ENCODE measurements around the gene NAALADL2. TPM values are rescaled to one million over a fixed set of nuclear protein-coding genes. Genes with fewer than 3 reads are reported as not detected.

The NAALADL2 gene
- total and polyA plus RNA-seq, 2 donors (not counting 3 experiments of a cell fraction or from before 2014, with no cell fraction given) = 1.1 to 4.0 TPM

DNA sequence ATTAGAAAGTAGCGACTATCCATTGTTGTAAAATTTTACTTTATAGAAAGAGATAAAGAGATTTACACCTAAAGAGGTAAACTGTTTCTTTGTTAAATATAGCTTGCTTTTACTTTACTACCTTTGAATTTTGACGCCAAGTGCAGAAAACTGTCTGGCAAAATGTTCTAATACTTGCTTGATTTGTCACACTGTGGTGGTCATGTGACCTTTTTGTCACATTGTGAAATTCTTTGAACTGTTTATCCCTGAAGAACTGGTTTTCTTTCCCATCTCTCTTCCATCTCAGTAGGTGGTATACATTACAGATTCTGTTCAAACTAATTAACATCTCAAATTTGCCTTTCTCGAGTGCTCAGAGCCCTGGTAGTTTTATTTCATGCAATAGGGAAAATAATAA is 327.4 kb downstream of the NAALADL2 start:
- Histone ChIP-seq H3K27me3 (ENCODE audit: control insufficient read depth in 2 of 2, insufficient read depth in 2 of 2, low read length in 2 of 2) (no peaks in the 10 kb centered on the region), H3K4me1 (ENCODE audit: control insufficient read depth, extremely low read depth, insufficient read depth, low read length) (peaks cover 3% of the 10 kb centered on the region), H3K9me1 (replicated peaks; ENCODE audit: control insufficient read depth, extremely low read depth, insufficient read depth, low read length) (no peaks in the 10 kb centered on the region), H3K4me3 (replicated peaks in 1 of 3; ENCODE audit: insufficient read depth in 1 of 3, low read depth in 1 of 3, low read length in 3 of 3) (no peak overlapping the region), H3K36me3 (ENCODE audit: control insufficient read depth in 2 of 2, extremely low read depth in 1 of 2, insufficient read depth in 2 of 2, low read length in 2 of 2) (no peaks in the 10 kb centered on the region), H2AFZ (ENCODE audit: low read depth, low read length) (no peak overlapping the region), H3K4me2 (ENCODE audit: insufficient read depth, low read length) (no peak overlapping the region), H3K27ac (ENCODE audit: insufficient read depth, low read depth, low read length) (no peak overlapping the region), H4K20me1 (replicated peaks; ENCODE audit: control insufficient read depth, extremely low read depth, insufficient read depth, low read length) (no peaks in the 10 kb centered on the region), H3K9me3 (replicated peaks; ENCODE audit: control insufficient read depth, insufficient read depth, low read length) (no peaks in the 10 kb centered on the region), H3K79me2 (ENCODE audit: control insufficient read depth, insufficient read depth, low read length) (no peaks in the 10 kb centered on the region), H3K9ac (replicated peaks; ENCODE audit: extremely low read depth, insufficient read depth, low read length) (no peak overlapping the region)
- ChIA-PET CTCF (interaction anchor here (1.0 kb wide), 1 partner anchor 10 kb away, joined by 3 read pairs; no protein-coding TSS in a partner anchor), POLR2A (no interaction called here)
- no peak for FAIRE-seq
- dilution Hi-C loops (cut with MboI; ENCODE audit: extremely low pct_ligation_motif_present, low sequenced_read_pairs) = no loop called here
- no peak for DNase-seq (ENCODE audit: low read depth, low spot score)
- BruUV-seq (replicated peaks) = no TSS peak
- TF ChIP-seq FOS (IDR thresholded peaks at IDR 0.05; ENCODE audit: borderline replicate concordance, insufficient read depth, low read length) = no peak
- no peak for TF ChIP-seq POLR2AphosphoS5 (IDR thresholded peaks at IDR 0.05; ENCODE audit: insufficient read depth, low read depth, low read length)
- TF ChIP-seq EZH2 (IDR thresholded peaks at IDR 0.05; ENCODE audit: borderline replicate concordance, low read depth, low read length, severe bottlenecking) = no peak
- TF ChIP-seq, protein P1, sequence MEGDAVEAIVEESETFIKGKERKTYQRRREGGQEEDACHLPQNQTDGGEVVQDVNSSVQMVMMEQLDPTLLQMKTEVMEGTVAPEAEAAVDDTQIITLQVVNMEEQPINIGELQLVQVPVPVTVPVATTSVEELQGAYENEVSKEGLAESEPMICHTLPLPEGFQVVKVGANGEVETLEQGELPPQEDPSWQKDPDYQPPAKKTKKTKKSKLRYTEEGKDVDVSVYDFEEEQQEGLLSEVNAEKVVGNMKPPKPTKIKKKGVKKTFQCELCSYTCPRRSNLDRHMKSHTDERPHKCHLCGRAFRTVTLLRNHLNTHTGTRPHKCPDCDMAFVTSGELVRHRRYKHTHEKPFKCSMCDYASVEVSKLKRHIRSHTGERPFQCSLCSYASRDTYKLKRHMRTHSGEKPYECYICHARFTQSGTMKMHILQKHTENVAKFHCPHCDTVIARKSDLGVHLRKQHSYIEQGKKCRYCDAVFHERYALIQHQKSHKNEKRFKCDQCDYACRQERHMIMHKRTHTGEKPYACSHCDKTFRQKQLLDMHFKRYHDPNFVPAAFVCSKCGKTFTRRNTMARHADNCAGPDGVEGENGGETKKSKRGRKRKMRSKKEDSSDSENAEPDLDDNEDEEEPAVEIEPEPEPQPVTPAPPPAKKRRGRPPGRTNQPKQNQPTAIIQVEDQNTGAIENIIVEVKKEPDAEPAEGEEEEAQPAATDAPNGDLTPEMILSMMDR (IDR thresholded peaks at IDR 0.05; ENCODE audit: extremely low read depth in 1 of 2, insufficient read depth in 1 of 2, low read depth in 1 of 2, low read length in 2 of 2) = no peak
- intact Hi-C loops (cut with micrococcal nuclease) = no loop called here

GRCh38 chr3:175187586-175187985 is 328.5 kb downstream of the NAALADL2 start:
- H3K27ac ChIP-seq (ENCODE audit: insufficient read depth, low read depth, low read length) = no peak overlapping the region
- H3K27me3 ChIP-seq (ENCODE audit: control insufficient read depth in 2 of 2, insufficient read depth in 2 of 2, low read length in 2 of 2) = no peaks in the 10 kb centered on the region
- H3K9me3 ChIP-seq (replicated peaks; ENCODE audit: control insufficient read depth, insufficient read depth, low read length) = no peaks in the 10 kb centered on the region
- TF ChIP-seq POLR2A (IDR thresholded peaks at IDR 0.05; ENCODE audit: low read depth, low read length) (no peak), FOS (IDR thresholded peaks at IDR 0.05; ENCODE audit: borderline replicate concordance, insufficient read depth, low read length) (no peak), MYC (IDR thresholded peaks at IDR 0.05; ENCODE audit: low read depth, low read length) (no peak), JUN (IDR thresholded peaks at IDR 0.05; ENCODE audit: borderline replicate concordance, insufficient read depth, insufficient read length, low read depth) (no peak), POLR2AphosphoS5 (IDR thresholded peaks at IDR 0.05; ENCODE audit: insufficient read depth, low read depth, low read length) (no peak), MAX (IDR thresholded peaks at IDR 0.05; ENCODE audit: insufficient read depth, insufficient read length) (no peak), EZH2 (IDR thresholded peaks at IDR 0.05; ENCODE audit: borderline replicate concordance, low read depth, low read length, severe bottlenecking) (no peak), GATA2 (IDR thresholded peaks at IDR 0.05; ENCODE audit: insufficient read depth, insufficient read length, low read depth, low read length) (no peak)
- TF ChIP-seq, protein P1 (IDR thresholded peaks at IDR 0.05; ENCODE audit: extremely low read depth in 1 of 2, insufficient read depth in 1 of 2, low read depth in 1 of 2, low read length in 2 of 2) = no peak
- BruUV-seq (replicated peaks) = no TSS peak
- intact Hi-C loops (cut with micrococcal nuclease) (no loop called here), dilution Hi-C loops (cut with MboI; ENCODE audit: extremely low pct_ligation_motif_present, low sequenced_read_pairs) (no loop called here)
- ChIA-PET CTCF (interaction anchor here (1.5 kb wide), 1 partner anchor 11 kb away, joined by 5 read pairs; no protein-coding TSS in a partner anchor), POLR2A (no interaction called here)
- H3K4me1 ChIP-seq (ENCODE audit: control insufficient read depth, extremely low read depth, insufficient read depth, low read length) = peaks cover 8% of the 10 kb centered on the region
- no peaks in the 10 kb centered on the region for H4K20me1 ChIP-seq (replicated peaks; ENCODE audit: control insufficient read depth, extremely low read depth, insufficient read depth, low read length)
- no peaks in the 10 kb centered on the region for H3K36me3 ChIP-seq (ENCODE audit: control insufficient read depth in 2 of 2, extremely low read depth in 1 of 2, insufficient read depth in 2 of 2, low read length in 2 of 2)
- DNase-seq (ENCODE audit: low read depth, low spot score) (no peak), FAIRE-seq (no peak)
- H3K9ac ChIP-seq (replicated peaks; ENCODE audit: extremely low read depth, insufficient read depth, low read length) = no peak overlapping the region
- H3K79me2 ChIP-seq (ENCODE audit: control insufficient read depth, insufficient read depth, low read length) = no peaks in the 10 kb centered on the region
- H2AFZ ChIP-seq (ENCODE audit: low read depth, low read length) = no peak overlapping the region
- H3K9me1 ChIP-seq (replicated peaks; ENCODE audit: control insufficient read depth, extremely low read depth, insufficient read depth, low read length) = no peaks in the 10 kb centered on the region
- no peak overlapping the region for H3K4me3 ChIP-seq (replicated peaks in 1 of 3; ENCODE audit: insufficient read depth in 1 of 3, low read depth in 1 of 3, low read length in 3 of 3)
- no peak overlapping the region for H3K4me2 ChIP-seq (ENCODE audit: insufficient read depth, low read length)

Measured in endothelial cell of umbilical vein (primary cell).